ENCODE data around the gene C4orf51.

C4orf51 gene

DNA sequence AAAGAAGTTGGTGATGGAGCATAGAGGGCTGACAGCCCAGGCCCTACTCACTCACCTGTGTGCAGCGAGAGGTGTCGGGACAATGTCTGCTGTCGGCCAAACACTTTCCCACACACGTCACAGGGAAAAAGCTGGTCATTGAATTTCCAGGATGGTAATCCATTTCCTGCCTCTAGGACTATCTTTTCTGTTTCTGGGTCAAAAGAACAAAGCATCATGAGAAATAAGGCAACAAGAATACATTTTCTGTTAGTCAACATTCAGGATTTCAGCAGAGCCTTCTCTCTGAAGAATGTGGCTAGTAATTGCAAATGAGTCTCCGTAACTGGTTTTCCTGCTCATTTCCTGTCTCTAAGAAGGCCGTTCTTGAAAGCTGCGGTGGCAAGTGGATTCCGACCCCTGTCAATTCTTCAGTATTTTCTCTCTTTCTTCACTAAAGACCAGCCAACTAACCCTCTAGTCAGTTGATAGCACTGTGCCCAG lies 99.4 kb downstream of the C4orf51 start:
- TF ChIP-seq CREB1 (IDR thresholded peaks at IDR 0.05; ENCODE audit: low read depth) (no peak), TCF12 (IDR thresholded peaks at IDR 0.05; ENCODE audit: low read depth) (no peak), ZBTB7A (IDR thresholded peaks at IDR 0.05; ENCODE audit: low read depth) (no peak), TAF1 (IDR thresholded peaks at IDR 0.05; ENCODE audit: low read depth) (no peak), CEBPB (IDR thresholded peaks at IDR 0.05) (no peak), RAD21 (IDR thresholded peaks at IDR 0.05; ENCODE audit: low read depth) (no peak), NFIC (IDR thresholded peaks at IDR 0.05) (no peak), YY1 (IDR thresholded peaks at IDR 0.05; ENCODE audit: low read depth) (no peak), FOXM1 (IDR thresholded peaks at IDR 0.05; ENCODE audit: borderline replicate concordance, low read depth) (no peak)
- TF ChIP-seq, protein P1, sequence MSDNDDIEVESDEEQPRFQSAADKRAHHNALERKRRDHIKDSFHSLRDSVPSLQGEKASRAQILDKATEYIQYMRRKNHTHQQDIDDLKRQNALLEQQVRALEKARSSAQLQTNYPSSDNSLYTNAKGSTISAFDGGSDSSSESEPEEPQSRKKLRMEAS (IDR thresholded peaks at IDR 0.05): no peak
- TF ChIP-seq, protein P2, sequence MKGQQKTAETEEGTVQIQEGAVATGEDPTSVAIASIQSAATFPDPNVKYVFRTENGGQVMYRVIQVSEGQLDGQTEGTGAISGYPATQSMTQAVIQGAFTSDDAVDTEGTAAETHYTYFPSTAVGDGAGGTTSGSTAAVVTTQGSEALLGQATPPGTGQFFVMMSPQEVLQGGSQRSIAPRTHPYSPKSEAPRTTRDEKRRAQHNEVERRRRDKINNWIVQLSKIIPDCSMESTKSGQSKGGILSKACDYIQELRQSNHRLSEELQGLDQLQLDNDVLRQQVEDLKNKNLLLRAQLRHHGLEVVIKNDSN (IDR thresholded peaks at IDR 0.05): no peak

DNA sequence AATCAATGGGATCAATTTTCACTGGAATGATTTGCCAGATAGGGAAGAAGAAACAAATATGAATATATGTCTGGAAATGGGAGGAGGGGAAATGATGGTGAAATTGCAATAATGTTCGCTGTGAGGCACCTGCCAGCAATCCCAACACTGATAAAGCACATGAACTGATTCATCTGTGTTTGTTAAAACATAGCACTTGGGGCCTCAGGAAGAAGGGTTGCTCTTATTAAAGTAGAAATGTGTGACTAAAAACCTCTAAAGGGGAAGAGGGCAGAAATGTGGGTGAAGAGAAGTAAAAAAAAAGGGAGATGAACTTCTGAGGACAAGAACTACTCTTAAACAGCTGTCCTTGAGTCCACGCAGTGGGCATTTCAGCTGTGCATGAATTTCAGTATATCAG lies 101.4 kb downstream of the C4orf51 start:
- no peak for TF ChIP-seq NFIC (IDR thresholded peaks at IDR 0.05)
- TF ChIP-seq CEBPB (IDR thresholded peaks at IDR 0.05): no peak
- TF ChIP-seq YY1 (IDR thresholded peaks at IDR 0.05; ENCODE audit: low read depth): no peak
- no peak for TF ChIP-seq TEAD4 (IDR thresholded peaks at IDR 0.05)
- TF ChIP-seq TCF12 (IDR thresholded peaks at IDR 0.05; ENCODE audit: low read depth): no peak
- no peak for TF ChIP-seq TAF1 (IDR thresholded peaks at IDR 0.05; ENCODE audit: low read depth)
- no peak for TF ChIP-seq EGR1 (IDR thresholded peaks at IDR 0.05)
- TF ChIP-seq ZBTB7A (IDR thresholded peaks at IDR 0.05; ENCODE audit: low read depth): no peak
- TF ChIP-seq, protein P1 (IDR thresholded peaks at IDR 0.05): no peak
- TF ChIP-seq, protein P3, sequence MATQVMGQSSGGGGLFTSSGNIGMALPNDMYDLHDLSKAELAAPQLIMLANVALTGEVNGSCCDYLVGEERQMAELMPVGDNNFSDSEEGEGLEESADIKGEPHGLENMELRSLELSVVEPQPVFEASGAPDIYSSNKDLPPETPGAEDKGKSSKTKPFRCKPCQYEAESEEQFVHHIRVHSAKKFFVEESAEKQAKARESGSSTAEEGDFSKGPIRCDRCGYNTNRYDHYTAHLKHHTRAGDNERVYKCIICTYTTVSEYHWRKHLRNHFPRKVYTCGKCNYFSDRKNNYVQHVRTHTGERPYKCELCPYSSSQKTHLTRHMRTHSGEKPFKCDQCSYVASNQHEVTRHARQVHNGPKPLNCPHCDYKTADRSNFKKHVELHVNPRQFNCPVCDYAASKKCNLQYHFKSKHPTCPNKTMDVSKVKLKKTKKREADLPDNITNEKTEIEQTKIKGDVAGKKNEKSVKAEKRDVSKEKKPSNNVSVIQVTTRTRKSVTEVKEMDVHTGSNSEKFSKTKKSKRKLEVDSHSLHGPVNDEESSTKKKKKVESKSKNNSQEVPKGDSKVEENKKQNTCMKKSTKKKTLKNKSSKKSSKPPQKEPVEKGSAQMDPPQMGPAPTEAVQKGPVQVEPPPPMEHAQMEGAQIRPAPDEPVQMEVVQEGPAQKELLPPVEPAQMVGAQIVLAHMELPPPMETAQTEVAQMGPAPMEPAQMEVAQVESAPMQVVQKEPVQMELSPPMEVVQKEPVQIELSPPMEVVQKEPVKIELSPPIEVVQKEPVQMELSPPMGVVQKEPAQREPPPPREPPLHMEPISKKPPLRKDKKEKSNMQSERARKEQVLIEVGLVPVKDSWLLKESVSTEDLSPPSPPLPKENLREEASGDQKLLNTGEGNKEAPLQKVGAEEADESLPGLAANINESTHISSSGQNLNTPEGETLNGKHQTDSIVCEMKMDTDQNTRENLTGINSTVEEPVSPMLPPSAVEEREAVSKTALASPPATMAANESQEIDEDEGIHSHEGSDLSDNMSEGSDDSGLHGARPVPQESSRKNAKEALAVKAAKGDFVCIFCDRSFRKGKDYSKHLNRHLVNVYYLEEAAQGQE (IDR thresholded peaks at IDR 0.05; ENCODE audit: low read depth): no peak
- TF ChIP-seq EP300 (IDR thresholded peaks at IDR 0.05; ENCODE audit: borderline replicate concordance): no peak
- no peak for TF ChIP-seq FOXM1 (IDR thresholded peaks at IDR 0.05; ENCODE audit: borderline replicate concordance, low read depth)

All from Ishikawa (cell line).